SIG-M5 treated with dmso at 0.1 percent for 504 hours (cell line): ENCODE data around the gene ASXL2.
A peak's percentile ranks its signal among the peaks of the same experiment; 100 is the strongest.

Experiments
- DNase-seq: peaks from one replicate; lab custom pipeline; 2025; ENCODE audit not compliant: unreplicated experiment; lab: John Stamatoyannopoulos, UW

Gene ASXL2

DNA sequence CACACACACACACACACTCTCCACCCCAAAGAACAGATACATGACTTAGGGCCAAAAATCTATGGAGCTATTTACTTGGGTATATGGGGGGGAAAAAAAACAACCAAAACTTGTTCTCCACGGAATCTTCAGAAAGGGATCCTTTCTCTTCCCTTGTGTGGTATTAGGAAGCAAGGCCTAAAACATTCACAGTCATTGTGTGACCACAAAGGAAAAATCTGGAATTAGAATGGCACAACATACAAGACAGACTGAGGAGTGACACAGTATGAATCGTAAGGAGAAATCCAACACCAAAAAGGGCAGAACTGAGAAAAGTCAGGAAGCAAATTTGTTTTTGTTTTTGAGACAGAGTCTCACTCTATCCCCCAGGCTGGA lies 70.3 kb downstream of the ASXL2 start:
- DNase-seq, result no peak

DNA sequence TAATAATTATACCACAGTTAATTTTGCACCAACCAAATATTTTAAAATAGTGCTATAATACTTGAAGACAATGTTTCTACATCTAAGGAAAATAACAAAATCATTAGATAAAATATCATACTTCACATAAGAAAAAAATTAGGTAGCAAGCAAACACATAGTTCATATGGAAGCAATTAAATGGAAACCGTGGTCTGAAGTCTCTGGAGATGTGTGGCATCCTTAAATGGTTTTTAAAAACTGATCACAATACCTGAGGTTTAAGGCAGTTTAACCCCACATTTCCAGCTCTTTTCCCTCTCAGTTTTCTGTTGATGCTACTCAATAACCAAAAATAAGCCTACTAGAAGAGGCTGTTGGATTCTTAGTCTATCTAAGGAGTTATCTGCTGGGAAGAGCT lies 71.3 kb downstream of the ASXL2 start:
- DNase-seq, result no peak

DNA sequence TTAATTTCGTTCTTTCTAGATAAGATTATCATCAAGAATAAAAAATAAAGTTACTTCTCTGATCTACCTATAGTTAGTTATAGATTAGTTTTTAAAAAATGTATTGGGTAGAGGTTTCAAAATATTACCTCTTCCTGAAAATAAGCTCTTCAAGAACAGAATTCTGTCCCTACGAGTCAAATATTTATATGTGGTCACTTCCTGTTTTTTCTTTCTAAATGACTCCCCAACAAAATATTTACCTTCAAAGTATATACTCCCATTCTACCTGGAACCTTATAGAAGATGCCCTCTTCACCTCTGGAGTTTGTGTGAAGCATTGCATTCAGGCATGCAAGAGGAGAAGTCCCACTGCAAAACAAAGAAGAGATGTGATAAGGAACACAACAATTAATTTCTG lies 72.3 kb downstream of the ASXL2 start:
- no peak for DNase-seq

DNA sequence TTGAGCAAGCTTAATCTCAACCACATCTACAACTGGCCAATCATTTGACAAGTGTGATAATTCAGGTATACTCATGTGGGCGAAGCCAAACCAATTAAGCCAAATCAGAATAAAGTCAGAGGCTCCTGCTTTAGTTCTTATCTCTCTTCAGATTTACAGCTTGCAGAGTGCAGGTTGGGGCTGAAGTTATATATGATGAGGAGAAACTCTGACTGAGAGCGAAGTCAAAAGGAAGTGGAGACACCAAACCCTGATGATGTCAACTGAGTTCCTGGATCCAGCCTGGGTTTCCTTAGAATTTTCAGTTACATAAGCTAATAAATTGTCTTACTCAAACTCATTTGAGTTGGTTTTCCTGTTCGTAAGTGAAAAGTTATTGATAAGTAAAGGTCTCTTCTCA lies 73.9 kb downstream of the ASXL2 start:
- DNase-seq, result no peak

DNA sequence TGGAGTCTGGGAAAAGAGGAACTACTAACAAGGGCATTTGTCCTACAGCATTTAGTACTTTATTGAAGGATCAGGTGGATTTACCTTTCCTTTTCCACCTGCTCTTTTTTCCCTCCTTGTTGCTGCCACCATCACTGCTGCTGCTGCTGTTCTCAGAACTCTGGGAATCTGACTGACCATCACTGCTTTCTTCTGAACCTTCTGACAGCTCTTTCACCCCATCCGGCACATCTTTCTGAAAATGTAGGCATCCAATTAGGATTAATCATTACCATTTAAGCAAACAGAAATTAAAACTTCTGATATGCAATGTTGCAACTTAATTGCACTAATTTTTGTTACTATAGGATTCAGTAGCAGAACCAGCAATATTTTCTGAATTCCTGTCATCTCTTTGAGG lies 79.0 kb downstream of the ASXL2 start:
- DNase-seq, result no peak

DNA sequence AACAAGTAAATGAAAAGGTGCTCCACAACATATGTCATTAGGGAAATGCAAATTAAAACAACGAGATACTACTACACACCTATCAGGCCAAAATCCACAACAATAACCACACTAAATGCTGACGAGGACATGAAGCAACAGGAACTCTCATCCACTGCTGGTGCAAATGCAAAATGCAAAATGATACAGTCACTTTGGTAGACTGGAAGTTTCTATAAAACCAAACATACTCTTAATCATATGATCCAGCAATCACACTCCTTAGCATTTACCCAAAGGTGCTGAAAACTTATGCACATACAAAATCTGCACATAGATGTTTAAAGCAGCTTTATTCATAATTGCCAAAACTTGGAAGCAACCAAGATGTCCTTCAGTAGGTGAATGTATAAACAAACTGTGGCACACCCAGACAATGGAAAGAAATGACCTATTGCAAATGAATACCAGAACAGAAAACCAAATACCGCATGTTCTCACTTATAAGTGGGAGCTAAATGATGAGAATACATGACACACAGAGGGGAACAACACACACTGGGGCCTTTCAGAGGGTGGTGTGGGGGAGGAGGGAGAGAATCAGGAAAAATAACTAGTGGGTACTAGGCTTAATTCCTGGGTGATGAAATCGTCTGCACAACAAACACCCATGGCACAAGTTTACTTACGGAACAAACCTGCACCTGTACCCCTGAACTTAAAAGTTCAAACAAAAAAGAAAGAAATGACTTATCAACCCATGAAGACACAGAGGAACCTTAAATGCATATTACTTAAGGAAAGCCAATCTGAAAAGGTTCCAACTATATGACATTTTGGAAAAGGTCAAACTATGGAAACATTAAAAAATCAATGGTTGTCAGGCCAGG lies 80.4 kb downstream of the ASXL2 start:
- no peak for DNase-seq

DNA sequence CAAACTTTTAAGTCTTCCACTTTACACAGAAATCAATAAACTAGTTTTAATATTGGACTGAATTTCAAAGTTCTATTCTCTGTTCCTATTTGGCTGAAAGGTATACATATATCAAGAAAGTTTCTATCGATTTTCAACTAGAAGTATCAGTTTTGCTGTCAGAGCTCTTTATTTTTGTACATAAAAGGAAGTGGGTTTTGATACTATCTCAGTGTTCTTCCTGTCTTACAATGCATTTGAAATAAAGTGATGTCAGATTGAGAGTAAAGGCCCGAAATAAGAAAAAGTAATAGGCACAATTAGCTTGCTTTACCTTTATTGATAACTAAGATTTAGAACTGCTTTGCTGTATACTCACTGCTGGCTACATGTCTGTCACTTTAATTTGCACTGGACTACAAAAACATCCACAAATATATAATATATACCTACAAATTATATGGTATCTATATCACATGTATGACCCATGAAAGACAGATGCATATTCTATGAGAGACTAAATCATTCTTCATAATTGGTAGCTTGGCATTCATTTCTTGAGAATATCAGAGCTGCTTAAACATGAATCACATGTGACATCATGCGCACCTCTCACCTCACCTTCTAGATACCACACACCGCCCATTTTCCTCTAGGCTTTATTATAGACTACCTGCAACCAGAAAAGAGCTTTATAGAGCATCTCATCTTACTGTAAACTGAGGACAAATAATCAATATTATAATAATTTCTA lies 83.6 kb downstream of the ASXL2 start:
- no peak for DNase-seq

DNA sequence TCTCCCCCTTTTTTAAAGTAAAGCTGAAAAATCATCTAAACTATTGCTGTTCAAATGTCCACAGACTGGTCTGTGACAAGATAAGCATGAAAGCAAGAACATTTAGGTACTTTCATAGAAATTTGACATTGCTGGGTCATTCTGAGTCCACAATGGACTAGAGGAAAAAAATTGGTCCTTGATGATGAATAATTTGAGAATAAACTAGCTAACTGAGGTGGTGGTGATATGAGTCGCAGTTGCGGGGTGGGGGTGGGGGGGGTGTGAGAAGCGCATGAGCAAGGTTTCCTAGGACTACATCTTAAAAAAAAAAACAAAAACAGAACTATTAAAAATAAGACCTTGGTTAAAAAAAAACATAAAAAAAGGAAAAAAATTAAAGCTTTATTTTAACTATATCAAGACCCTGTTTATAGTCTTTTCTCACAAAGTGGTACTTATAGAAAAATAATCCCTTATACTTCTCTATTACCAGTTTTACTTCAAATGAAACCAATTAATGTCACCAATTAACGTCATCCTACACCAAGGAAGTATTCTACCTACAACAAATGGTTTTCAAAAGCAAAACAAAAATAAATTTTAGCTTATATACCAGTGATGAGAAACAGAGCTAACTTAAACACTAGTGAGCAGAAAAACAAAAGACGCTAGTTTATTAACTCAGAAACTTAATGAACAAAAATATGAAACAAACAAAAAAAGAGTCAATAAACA lies 88.1 kb downstream of the ASXL2 start:
- DNase-seq, result no peak

DNA sequence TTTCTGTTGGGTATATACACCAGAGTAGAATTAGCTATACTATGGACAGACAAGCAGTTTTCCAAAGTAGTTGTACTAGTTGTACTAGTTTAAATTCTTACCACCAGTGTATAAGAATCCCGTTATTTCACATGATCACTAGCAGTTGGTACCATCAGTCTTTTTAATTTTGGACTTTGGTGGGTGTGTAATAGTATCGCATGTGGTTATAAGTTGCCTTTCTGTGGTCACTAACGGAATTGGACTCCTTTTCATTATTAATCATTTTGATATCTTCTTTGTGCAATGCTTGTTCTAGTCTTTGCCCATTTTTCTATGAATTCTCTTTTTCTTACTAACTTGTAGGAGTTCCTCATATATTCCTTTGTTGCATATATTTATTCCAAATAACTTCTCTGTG lies 89.8 kb downstream of the ASXL2 start:
- no peak for DNase-seq

DNA sequence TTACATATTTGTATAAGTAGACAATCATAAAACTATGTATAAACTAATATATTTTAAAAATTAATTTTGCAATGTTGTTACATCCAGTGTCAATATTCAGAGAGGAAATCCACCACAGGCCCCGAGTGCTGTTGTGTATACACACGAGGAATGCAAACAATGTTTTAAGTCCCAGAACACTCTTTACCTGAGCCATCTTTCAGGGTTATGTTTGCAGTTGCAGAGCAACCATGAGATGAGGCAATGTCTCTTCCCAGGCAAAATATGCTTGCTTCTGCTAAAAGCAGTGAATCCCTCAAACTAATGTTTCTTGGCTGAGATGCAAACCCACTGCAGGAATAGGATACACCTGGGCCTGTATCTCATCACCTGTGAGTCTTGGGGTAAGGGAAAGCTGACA lies 91.3 kb downstream of the ASXL2 start:
- DNase-seq, result no peak

DNA sequence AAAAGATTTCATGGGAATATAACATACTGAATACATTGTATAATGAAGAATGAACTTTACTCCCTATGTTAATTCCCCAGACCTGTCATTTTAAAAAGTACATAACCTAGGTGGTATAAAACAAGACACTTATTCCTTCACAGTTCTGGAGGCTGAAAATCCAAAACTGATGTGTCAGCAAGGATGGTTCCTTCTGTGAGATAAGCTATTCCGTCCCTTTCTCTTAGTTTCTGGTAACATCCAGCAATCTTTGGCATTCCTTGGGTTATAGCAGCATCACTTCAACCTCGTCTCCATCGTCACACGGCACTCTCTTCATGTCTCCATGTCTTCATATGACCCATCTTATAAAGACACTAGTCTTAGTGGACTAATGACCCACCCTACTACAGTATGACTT lies 93.9 kb downstream of the ASXL2 start:
- DNase-seq, result no peak

DNA sequence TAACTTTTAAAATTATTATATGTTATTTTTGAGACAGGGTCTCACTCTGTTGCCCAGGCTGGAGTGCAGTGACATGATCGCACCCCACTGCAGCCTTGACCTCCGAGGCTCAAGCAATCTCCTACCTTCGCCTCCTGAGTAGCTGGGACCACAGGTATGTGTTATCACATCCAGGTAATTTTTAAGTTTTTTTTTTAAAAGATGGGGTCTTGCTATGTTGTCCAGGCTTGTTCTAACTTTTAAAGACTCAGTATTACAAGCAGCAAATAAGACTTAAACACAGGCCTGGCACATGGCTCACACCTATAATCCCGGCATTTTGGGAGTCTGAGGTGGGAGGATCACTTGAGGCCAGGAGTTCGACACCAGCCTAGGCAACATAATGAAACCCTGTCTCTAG lies 101.2 kb downstream of the ASXL2 start:
- no peak for DNase-seq

DNA sequence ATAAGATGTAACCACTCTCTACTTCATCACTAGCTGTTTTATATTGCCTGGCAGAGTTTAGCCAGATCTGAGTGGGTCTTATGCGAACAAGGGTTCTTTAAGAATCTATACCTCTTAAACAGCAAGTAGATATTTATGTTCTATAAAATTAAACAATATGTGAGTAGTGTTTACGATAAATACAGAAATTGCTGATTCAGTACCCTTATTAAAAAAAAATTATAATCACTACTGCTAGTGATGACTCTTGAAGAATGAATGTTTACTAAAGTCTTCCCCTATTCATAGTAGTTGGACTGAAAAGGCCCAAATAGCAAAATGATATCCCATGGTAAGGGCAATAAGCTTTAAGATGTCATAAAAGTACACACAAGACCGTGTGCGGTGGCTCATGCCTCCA lies 106.2 kb downstream of the ASXL2 start:
- DNase-seq, result no peak

DNA sequence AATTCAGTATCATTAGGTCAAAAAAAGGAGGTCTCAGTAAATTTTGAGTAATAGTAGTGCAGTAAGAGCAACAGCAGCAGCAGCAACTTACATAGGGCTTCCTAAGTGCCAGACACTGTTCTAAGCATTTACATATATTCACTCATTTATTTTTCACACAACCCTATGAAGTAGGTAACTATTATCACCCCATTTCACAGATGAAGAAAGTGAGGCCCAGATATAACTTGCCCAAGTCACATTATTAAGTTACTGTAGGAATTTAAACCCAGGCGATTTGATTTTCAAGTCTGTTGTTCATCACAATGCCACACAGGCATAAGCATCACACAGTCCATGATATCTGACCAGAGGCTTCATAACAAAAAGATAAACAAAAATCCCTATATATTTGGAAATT lies 114.7 kb downstream of the ASXL2 start:
- no peak for DNase-seq

DNA sequence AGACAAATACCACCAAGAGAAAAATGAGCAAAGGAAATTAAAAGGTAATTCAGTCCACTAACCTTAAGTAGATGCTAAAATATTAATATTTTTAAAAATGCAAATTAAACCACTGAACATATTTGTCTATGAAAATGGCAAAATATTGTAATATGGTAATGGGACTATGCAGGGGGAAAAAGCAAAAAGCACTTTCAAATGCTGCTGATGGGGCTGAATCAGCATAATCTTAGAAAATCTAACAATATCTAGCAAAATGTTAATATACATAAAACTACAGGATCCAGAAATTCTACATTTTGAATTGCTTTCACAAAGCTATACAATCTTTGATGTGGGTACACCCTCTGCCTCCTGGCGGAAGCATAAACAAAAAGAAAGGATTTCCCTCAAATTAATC lies 118.0 kb downstream of the ASXL2 start:
- no peak for DNase-seq

DNA sequence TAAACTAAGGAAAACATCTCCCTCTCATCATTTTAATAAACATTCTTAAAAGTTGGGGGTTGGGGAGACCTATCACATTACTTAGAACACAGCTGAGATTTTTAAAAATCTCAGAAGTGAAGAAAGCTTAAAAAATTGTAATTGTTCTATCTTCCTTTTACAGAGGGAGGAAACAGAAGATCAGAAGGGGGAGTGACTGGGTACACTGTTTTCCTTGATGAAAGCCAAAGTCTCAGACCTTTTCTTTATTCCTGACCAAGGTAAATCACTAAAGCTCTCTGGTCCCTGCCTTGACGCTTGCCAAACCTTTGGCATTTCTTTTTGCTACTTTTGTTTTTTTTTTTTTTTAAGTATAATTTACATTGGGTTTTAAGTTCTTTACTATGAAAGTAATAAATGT lies 119.9 kb downstream of the ASXL2 start:
- no peak for DNase-seq

DNA sequence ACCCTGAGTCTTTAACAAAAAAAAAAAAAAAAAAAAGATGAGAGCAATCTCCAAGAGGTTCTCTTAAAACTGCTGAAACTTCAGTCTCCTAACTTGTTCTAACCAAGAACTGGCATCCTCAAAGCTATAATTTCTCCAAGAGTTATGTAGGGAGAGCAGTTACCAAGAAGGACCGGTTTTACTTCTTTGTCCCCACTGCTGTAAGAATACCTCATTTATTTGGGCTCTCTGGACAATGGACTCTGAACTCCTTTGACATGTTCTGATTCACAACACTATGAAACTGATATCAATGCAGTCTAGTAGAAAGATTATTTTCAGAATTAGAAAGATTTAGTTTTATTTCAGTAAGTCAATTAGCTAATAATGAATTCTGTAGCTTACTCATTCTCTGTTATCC lies 120.4 kb downstream of the ASXL2 start:
- peak; percentile 35 for DNase-seq

DNA sequence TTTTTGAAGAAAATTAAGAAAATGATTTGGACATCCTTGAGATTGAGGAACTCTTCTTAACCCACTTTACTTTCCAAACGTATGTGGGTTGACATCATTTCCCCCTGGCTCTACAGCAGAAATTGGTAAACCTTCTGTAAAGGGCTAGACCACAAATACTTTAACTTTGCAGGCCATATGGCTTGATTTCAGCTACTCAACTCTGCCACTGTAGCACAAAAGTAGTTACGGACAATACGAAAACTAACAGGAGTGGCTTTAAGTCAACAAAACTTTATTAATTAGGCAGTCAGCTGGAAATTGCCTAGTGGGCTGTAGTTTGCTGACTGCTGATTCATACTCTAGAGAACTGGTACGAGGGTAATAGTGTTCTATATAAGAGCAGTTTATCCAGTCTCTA lies 121.8 kb downstream of the ASXL2 start:
- DNase-seq, result peak; percentile 77

DNA sequence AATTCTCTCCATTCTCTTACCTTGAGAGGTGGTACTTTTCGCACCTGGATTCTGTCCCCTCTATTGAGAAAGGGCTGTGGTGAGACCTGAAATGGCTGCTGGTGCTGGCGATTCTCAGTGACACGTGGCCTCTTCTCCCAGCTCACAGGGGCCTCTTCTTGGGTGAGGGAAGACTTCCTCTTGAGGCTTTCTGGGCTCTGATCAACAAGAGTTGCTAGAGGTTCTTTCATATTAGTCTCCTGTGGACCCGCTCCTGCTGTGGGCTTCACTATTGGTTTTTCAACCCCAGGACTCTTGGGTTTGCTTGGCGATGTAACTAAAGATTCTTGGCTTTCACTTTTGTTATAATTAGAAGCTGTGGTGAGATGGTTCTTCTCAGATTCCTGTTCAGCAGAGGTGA lies 128.6 kb downstream of the ASXL2 start:
- DNase-seq, result no peak

DNA sequence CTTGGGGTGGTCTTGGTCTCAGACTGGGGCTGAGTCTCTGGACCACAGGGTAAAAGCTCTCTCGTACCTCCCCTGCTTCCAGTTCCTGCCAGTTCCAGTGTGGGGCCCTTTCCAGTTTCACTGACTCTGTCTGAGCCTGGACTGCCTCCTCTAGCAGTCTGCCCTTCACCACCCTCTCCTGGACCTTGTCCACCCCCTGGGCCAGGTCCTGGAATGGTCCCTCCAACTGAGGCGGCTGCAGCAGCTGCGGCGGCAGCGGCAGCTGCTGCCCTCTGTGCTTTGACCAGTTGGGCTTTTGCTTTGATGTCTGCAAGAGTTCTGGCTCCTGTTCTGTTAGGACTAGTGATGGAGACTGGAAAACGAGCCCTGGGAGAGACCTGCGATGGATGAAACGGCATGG lies 134.2 kb downstream of the ASXL2 start:
- no peak for DNase-seq

DNA sequence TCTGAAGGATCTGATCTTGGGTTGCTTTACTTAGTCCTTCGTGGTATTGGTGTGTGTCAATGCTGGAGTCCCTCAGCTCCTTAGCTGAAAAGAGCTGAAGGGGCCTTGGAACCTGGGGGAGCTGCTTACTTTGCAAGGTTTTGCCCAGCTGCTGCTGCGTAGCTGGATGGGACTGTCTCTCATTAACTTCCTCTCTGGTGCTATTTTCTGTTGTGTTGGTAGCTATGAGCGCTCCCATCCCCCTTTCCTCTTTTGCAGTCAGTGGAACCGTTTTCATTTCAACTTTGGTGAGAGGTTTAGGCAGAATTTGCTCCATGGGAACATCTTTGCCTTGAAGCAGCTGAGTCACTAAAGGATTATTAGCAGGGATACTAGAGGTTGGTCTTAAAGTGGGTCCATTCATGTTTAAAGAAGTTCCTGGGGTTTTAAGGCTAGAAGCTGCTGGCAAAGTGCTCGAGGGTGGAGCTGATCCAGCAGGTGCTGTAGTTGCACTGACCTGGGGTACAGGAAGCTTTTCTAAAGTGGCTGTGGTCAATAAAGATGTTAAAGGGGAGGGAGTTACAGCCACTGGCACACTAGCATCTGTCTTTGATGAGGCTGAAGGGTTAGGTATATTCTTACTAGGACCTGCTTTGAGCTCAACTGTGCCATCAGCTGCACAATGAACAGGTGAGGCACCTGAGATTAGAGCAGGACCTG lies 135.0 kb downstream of the ASXL2 start:
- DNase-seq, result peak; percentile 96
